Tibial nerve (tissue), 4 donors: ENCODE measurements around the gene KRTAP10-2. TPM values are rescaled to one million over a fixed set of nuclear protein-coding genes. Genes with fewer than 3 reads are reported as not detected.
"Not testable (repeated sequence)": the region's sequence is repeated elsewhere in the genome, so short reads cannot be mapped to it uniquely, and the experiment has no call there.

Source experiments
- DNase-seq, 2 donors: peaks; one replicate each; pipeline ENCODE4 v3.0.0-alpha.2; 2019; ENCODE audit warnings: low spot score in 2 of 2
- H3K27ac ChIP-seq, 4 donors: fragments of 200-600 bp; sonication (generic) in 3 of 4; one replicate each; pipeline ENCODE4 v1.5.1; 2017 to 2019; ENCODE audit warnings: mild to moderate bottlenecking in 1 of 4
- H3K27me3 ChIP-seq, 2 donors: fragments of 200-600 bp; sonication (generic) in 1 of 2; one replicate each; pipeline versions ENCODE4 v1.5.1 to v1.6.0; 2017 to 2019
- H3K36me3 ChIP-seq, 3 donors: fragments of 200-600 bp; sonication (generic); one replicate each; pipeline ENCODE4 v1.5.1; 2018 to 2019
- H3K4me1 ChIP-seq, 4 donors: fragments of 200-600 bp; sonication (generic) in 3 of 4; one replicate each; pipeline ENCODE4 v1.5.1; 2017 to 2019
- H3K4me3 ChIP-seq, 4 donors: fragments of 200-600 bp; sonication (generic) in 3 of 4; one replicate each; pipeline ENCODE4 v1.5.1; 2017 to 2019; ENCODE audit warnings: mild to moderate bottlenecking in 1 of 4, moderate library complexity in 1 of 4
- H3K9me3 ChIP-seq, 4 donors: fragments of 200-600 bp; sonication (generic) in 3 of 4; one replicate each; pipeline ENCODE4 v1.5.1; 2017 to 2019
- EP300 ChIP-seq, 2 donors: sonication (generic); formaldehyde crosslinking; IDR thresholded peaks; one replicate each; pipeline ENCODE4 v1.6.1; 2017; ENCODE audit warnings: antibody characterized with exemption in 2 of 2, mild to moderate bottlenecking in 1 of 2
- POLR2A ChIP-seq, 2 donors: fragments of 450-650 bp; IDR thresholded peaks; one replicate each; pipeline ENCODE4 v1.6.1; 2017; ENCODE audit warnings: antibody characterized with exemption in 2 of 2, mild to moderate bottlenecking in 2 of 2, moderate library complexity in 2 of 2
- WGBS, 2 donors: methylation state at CpG; one replicate each; pipeline ENCODE4 v1.1.5; 2018; 5-methylcytosine and 5-hydroxymethylcytosine counted together
- total RNA-seq, 4 donors: library from RNA; depleted of rRNA; stranded (reverse); fragments of >200 nt; gene quantifications; one replicate each; pipeline ENCODE4 v1.1.0, GENCODE V29; 2016
- TF ChIP-seq, protein P1 (sequence below), 5 experiments: fragments of 200-600 bp in 3 of 5; fragments of 450-650 bp in 2 of 5; sonication (generic) in 3 of 5; IDR thresholded peaks; one replicate each; pipeline ENCODE4 v1.5.1; 2016 to 2019; ENCODE audit warnings: antibody characterized with exemption in 5 of 5, mild to moderate bottlenecking in 3 of 5, moderate library complexity in 2 of 5

The KRTAP10-2 gene
- total RNA-seq, 4 donors from 2014 or later: not detected

DNA sequence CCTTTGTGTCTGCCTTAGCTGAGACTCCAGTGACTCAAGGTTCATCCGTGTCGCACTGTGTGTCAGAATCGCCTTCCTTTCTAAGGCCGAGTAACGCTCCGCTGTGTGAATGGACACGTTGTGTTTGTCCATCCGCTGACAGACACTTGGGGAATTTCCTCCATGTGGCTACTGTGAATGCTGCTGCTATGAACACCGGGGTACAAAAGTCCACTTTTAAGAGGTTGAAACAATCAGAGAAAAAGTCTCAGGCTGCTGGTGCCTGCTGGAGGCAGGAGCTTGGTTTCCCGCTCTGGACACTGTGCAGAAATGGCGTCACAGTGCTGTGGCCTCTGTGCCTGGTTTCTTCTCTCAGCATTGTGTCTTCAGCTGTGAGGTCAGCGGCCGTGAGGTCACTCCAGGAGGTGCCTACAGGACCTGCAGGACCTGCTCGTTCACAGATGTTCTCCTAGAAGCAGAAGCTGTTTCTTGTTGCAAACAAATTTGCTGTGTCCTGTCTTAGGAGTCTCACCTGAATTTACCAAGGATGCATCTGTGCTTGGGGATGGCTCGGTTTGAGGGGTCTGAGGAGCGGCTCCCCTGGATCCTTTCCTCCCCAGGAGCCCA, 45.5 kb downstream of the KRTAP10-2 start:
- Histone ChIP-seq H3K4me1 (peaks cover 0 to 8% (median 3%) of the 10 kb centered on the region in 4 donors), H3K4me3 (no peak overlapping the region), H3K27me3 (peaks cover 0 to 34% of the 10 kb centered on the region in 2 donors), H3K27ac (no peak overlapping the region), H3K9me3 (no peaks in the 10 kb centered on the region), H3K36me3 (no peaks in the 10 kb centered on the region)
- no peak for TF ChIP-seq EP300 (IDR thresholded peaks at IDR 0.05)
- no peak for TF ChIP-seq POLR2A (IDR thresholded peaks at IDR 0.05)
- TF ChIP-seq, protein P1, sequence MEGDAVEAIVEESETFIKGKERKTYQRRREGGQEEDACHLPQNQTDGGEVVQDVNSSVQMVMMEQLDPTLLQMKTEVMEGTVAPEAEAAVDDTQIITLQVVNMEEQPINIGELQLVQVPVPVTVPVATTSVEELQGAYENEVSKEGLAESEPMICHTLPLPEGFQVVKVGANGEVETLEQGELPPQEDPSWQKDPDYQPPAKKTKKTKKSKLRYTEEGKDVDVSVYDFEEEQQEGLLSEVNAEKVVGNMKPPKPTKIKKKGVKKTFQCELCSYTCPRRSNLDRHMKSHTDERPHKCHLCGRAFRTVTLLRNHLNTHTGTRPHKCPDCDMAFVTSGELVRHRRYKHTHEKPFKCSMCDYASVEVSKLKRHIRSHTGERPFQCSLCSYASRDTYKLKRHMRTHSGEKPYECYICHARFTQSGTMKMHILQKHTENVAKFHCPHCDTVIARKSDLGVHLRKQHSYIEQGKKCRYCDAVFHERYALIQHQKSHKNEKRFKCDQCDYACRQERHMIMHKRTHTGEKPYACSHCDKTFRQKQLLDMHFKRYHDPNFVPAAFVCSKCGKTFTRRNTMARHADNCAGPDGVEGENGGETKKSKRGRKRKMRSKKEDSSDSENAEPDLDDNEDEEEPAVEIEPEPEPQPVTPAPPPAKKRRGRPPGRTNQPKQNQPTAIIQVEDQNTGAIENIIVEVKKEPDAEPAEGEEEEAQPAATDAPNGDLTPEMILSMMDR (IDR thresholded peaks at IDR 0.05): no peak
- 41 to 51% methylated on average over 16 of the region's 16 CpGs for WGBS, 2 donors
- DNase-seq: no peak

- H3K36me3 ChIP-seq: no peaks in the 10 kb centered on the region
- DNase-seq: no peak
- no peak overlapping the region for H3K4me3 ChIP-seq
- TF ChIP-seq EP300 (IDR thresholded peaks at IDR 0.05) (no peak), POLR2A (IDR thresholded peaks at IDR 0.05) (no peak)
- TF ChIP-seq, protein P1 (IDR thresholded peaks at IDR 0.05): no peak
- no peaks in the 10 kb centered on the region for H3K4me1 ChIP-seq
- H3K27ac ChIP-seq: no peak overlapping the region
- 66 to 74% methylated on average over 20 of the region's 20 CpGs for WGBS, 2 donors
- H3K27me3 ChIP-seq: peaks cover 0 to 27% of the 10 kb centered on the region in 2 donors
- no peaks in the 10 kb centered on the region for H3K9me3 ChIP-seq
These were observed 47.4 kb downstream of the KRTAP10-2 start for GRCh38 chr21:44503901-44504399.

GRCh38 chr21:44503006-44503889, 48.1 kb downstream of the KRTAP10-2 start:
- WGBS, 2 donors: 70 to 72% methylated on average over 44 of the region's 44 CpGs
- H3K4me1 ChIP-seq, H3K27ac ChIP-seq, H3K36me3 ChIP-seq, H3K4me3 ChIP-seq, DNase-seq, H3K9me3 ChIP-seq: not testable (repeated sequence)
- H3K27me3 ChIP-seq: peaks cover 0 to 27% of the 10 kb centered on the region in 2 donors

GRCh38 chr21:44502171-44502958, 48.9 kb downstream of the KRTAP10-2 start:
- H3K36me3 ChIP-seq: no peaks in the 10 kb centered on the region
- 89 to 91% methylated on average over 27 of the region's 27 CpGs for WGBS, 2 donors
- H3K27ac ChIP-seq: no peak overlapping the region
- H3K9me3 ChIP-seq: no peaks in the 10 kb centered on the region
- H3K4me1 ChIP-seq: no peaks in the 10 kb centered on the region
- no peak overlapping the region for H3K4me3 ChIP-seq
- H3K27me3 ChIP-seq: peaks cover 0 to 27% of the 10 kb centered on the region in 2 donors
- no peak for DNase-seq
- TF ChIP-seq EP300 (IDR thresholded peaks at IDR 0.05): no peak
- TF ChIP-seq POLR2A (IDR thresholded peaks at IDR 0.05): no peak
- TF ChIP-seq, protein P1 (IDR thresholded peaks at IDR 0.05): no peak

Other genes with a start within 250 kb of the KRTAP10-2 start
- 10 to 100 TPM; 38.0 to 69.8 (median 61.2) TPM for gene CFAP410, start 212.1 kb downstream of the KRTAP10-2 start, total RNA-seq
- 10 to 100 TPM in 1 of 4 donors, 1 to 10 TPM in 3; 4.9 to 10.3 (median 7.8) TPM for gene TRPM2, start 197.9 kb downstream of the KRTAP10-2 start, total RNA-seq
- gene LRRC3, start 96.0 kb downstream of the KRTAP10-2 start, total RNA-seq: 1 to 10 TPM; 2.0 to 8.0 (median 3.8) TPM
- gene KRTAP10-1, start 11.3 kb downstream of the KRTAP10-2 start, total RNA-seq: not detected
- not detected for gene KRTAP10-3, start 7.3 kb upstream of the KRTAP10-2 start, total RNA-seq
- gene KRTAP10-4, start 22.2 kb upstream of the KRTAP10-2 start, total RNA-seq: not detected
- not detected for gene KRTAP10-5, start 29.1 kb upstream of the KRTAP10-2 start, total RNA-seq
- gene KRTAP10-6, start 41.0 kb upstream of the KRTAP10-2 start, total RNA-seq: not detected
- not detected for gene KRTAP10-7, start 49.1 kb upstream of the KRTAP10-2 start, total RNA-seq
- not detected for gene KRTAP10-8, start 60.6 kb upstream of the KRTAP10-2 start, total RNA-seq
- not detected for gene KRTAP10-9, start 75.6 kb upstream of the KRTAP10-2 start, total RNA-seq
- gene KRTAP10-10, start 85.9 kb upstream of the KRTAP10-2 start, total RNA-seq: not detected
- not detected for gene KRTAP10-11, start 94.9 kb upstream of the KRTAP10-2 start, total RNA-seq
- gene KRTAP12-4, start 103.2 kb upstream of the KRTAP10-2 start, total RNA-seq: not detected
- not detected for gene KRTAP12-3, start 106.4 kb upstream of the KRTAP10-2 start, total RNA-seq
- not detected for gene KRTAP12-2, start 115.4 kb upstream of the KRTAP10-2 start, total RNA-seq
- not detected for gene KRTAP12-1, start 130.7 kb upstream of the KRTAP10-2 start, total RNA-seq
- gene KRTAP10-12, start 145.7 kb upstream of the KRTAP10-2 start, total RNA-seq: not detected
- not detected for gene TSPEAR, start 160.1 kb upstream of the KRTAP10-2 start, total RNA-seq